PC-9 (cell line): ENCODE measurements around the gene PLA2R1. TPM values are rescaled to one million over a fixed set of nuclear protein-coding genes. Genes with fewer than 3 reads are reported as not detected.

Experiments
- BruUV-seq: library from RNA; stranded (reverse); fragments of 400-500 nt; replicated peaks from 2 replicates; lab custom pipeline; 2021; lab: Mats Ljungman, UMichigan
- CTCF ChIA-PET: fragments of 300-600 bp; sonication (Branson Sonifier 250); formaldehyde crosslinking; loops from one replicate; lab custom pipeline; 2022; ENCODE audit warnings: antibody characterized with exemption; lab: Charles Lee
- POLR2A ChIA-PET: fragments of 300-600 bp; sonication (Branson Sonifier 250); formaldehyde crosslinking; loops from one replicate; lab custom pipeline; 2022; ENCODE audit warnings: antibody characterized with exemption; ENCODE audit not compliant: unreplicated experiment; lab: Charles Lee
- DNase-seq, 2 experiments: peaks; one replicate each; pipeline versions ENCODE4 v3.0.0 to v3.0.0-alpha.2; 2015 to 2022; ENCODE audit warnings: mixed read lengths in 1 of 2
- H2AFZ ChIP-seq: fragments of 200-600 bp; sonication (generic); 2 replicates; pipeline ENCODE4 v1.8.1; 2017; ENCODE audit warnings: antibody characterized with exemption
- H3F3A ChIP-seq: fragments of 200-600 bp; sonication (generic); 2 replicates; pipeline ENCODE4 v1.8.1; 2017; ENCODE audit warnings: antibody characterized with exemption, mild to moderate bottlenecking, low read depth; ENCODE audit not compliant: insufficient read depth
- H3K27ac ChIP-seq: fragments of 200-600 bp; sonication (generic); 2 replicates; pipeline ENCODE4 v1.6.1; 2016; ENCODE audit warnings: mixed run types
- H3K27me3 ChIP-seq: fragments of 200-600 bp; sonication (generic); 2 replicates; pipeline ENCODE4 v1.6.1; 2016; ENCODE audit warnings: low read depth, mixed run types; ENCODE audit not compliant: insufficient read depth
- H3K36me3 ChIP-seq: fragments of 200-600 bp; sonication (generic); 2 replicates; pipeline ENCODE4 v1.6.1; 2016; ENCODE audit warnings: low read depth, mixed run types
- H3K4me1 ChIP-seq: fragments of 200-600 bp; sonication (generic); replicated peaks from 2 replicates; pipeline ENCODE4 v1.6.1; 2016; ENCODE audit warnings: mixed run types; ENCODE audit not compliant: insufficient read depth
- H3K4me2 ChIP-seq: fragments of 200-600 bp; sonication (generic); 2 replicates; pipeline ENCODE4 v1.6.1; 2017; ENCODE audit warnings: mixed run types
- H3K4me3 ChIP-seq: fragments of 200-600 bp; sonication (generic); 2 replicates; pipeline ENCODE4 v1.6.1; 2016; ENCODE audit warnings: mixed run types
- H3K79me2 ChIP-seq: fragments of 200-600 bp; sonication (generic); 2 replicates; pipeline ENCODE4 v1.6.1; 2017; ENCODE audit warnings: low read depth, mixed run types
- H3K9me2 ChIP-seq: fragments of 200-600 bp; sonication (generic); 2 replicates; pipeline ENCODE4 v1.8.1; 2017; ENCODE audit warnings: mild to moderate bottlenecking; ENCODE audit not compliant: insufficient read depth
- H3K9me3 ChIP-seq: fragments of 200-600 bp; sonication (generic); 2 replicates; pipeline ENCODE4 v1.8.1; 2016; ENCODE audit warnings: low read depth; ENCODE audit not compliant: insufficient read depth
- H4K20me1 ChIP-seq: fragments of 200-600 bp; sonication (generic); 2 replicates; pipeline ENCODE4 v1.8.1; 2017; ENCODE audit not compliant: insufficient read depth
- EZH2 ChIP-seq: fragments of 200-600 bp; sonication (generic); IDR thresholded peaks from 2 replicates; pipeline ENCODE4 v1.8.0; 2017; ENCODE audit warnings: antibody characterized with exemption, low read depth
- intact Hi-C: fragments of 100-400 bp; cut with micrococcal nuclease; formaldehyde crosslinking; loops from one replicate; pipeline ENCODE4 v1.10.0; 2022; ENCODE audit not compliant: unreplicated experiment
- total RNA-seq: library from RNA; stranded (reverse); gene quantifications from 2 replicates; pipeline ENCODE4 v1.2.3, GENCODE V29; 2021
- TF ChIP-seq, protein P1 (sequence below): fragments of 200-600 bp; sonication (generic); conservative IDR thresholded peaks from 2 replicates; pipeline ENCODE4 v1.6.1; 2017; ENCODE audit warnings: mixed run types, antibody characterized with exemption, mild to moderate bottlenecking, moderate library complexity

Gene PLA2R1
- total RNA-seq, 1 experiment from 2014 or later = 0.33 TPM

DNA sequence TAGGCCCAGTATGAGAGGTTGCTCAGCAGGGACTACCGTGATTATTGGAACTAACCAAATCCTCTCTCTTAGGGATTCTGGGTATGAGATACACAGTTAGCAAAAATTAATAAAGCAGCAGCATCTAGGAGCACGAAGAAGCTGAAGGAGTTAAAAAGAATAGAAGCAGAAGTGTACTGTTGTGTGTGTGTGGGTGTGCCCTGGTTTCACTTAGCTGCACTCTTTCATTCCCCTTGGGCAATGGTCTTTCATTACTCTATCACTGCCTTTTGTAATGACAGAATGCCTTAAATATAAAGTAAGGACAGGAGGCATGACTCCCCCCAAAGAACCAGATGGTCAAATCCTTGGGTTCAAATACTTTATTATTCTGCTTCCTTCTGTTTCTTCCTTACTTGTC lies 148.5 kb downstream of the PLA2R1 start:
- Histone ChIP-seq H3K9me2 (no peaks in the 10 kb centered on the region), H2AFZ (no peak overlapping the region), H3K27ac (no peak overlapping the region), H3K27me3 (no peaks in the 10 kb centered on the region), H3K4me1 (no peaks in the 10 kb centered on the region), H3K4me2 (no peak overlapping the region), H3K36me3 (no peaks in the 10 kb centered on the region), H3F3A (no peaks in the 10 kb centered on the region), H4K20me1 (no peaks in the 10 kb centered on the region), H3K9me3 (no peaks in the 10 kb centered on the region), H3K79me2 (no peaks in the 10 kb centered on the region), H3K4me3 (no peak overlapping the region)
- intact Hi-C loops = no loop called here
- no peak for DNase-seq
- ChIA-PET CTCF (no interaction called here), POLR2A (no interaction called here)
- TF ChIP-seq, protein P1, sequence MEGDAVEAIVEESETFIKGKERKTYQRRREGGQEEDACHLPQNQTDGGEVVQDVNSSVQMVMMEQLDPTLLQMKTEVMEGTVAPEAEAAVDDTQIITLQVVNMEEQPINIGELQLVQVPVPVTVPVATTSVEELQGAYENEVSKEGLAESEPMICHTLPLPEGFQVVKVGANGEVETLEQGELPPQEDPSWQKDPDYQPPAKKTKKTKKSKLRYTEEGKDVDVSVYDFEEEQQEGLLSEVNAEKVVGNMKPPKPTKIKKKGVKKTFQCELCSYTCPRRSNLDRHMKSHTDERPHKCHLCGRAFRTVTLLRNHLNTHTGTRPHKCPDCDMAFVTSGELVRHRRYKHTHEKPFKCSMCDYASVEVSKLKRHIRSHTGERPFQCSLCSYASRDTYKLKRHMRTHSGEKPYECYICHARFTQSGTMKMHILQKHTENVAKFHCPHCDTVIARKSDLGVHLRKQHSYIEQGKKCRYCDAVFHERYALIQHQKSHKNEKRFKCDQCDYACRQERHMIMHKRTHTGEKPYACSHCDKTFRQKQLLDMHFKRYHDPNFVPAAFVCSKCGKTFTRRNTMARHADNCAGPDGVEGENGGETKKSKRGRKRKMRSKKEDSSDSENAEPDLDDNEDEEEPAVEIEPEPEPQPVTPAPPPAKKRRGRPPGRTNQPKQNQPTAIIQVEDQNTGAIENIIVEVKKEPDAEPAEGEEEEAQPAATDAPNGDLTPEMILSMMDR = no peak
- TF ChIP-seq EZH2 = no peak
- BruUV-seq = no TSS peak

DNA sequence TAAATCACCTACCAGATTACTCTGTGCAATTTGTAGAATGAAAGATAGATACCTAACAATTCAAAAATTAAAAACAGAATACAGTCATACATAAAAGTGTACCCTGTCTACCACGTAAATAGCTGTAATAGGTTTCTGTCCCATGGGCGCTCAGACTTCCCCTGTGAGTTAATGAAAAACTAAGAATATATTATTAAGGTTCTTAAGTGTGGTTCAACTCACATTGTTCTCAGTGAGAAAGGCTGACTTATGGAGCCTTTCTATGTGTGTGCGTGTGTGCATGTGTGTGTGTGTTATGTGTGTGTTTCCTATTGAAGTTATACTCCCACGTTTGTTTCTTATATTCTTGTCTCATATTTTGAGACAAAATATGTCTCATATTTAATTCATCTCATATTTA lies 149.8 kb downstream of the PLA2R1 start:
- BruUV-seq = no TSS peak
- POLR2A ChIA-PET = no interaction called here
- intact Hi-C loops = no loop called here
- DNase-seq = no peak
- Histone ChIP-seq H4K20me1 (no peaks in the 10 kb centered on the region), H3K27ac (no peak overlapping the region), H3K4me2 (no peak overlapping the region), H3K79me2 (no peaks in the 10 kb centered on the region), H2AFZ (no peak overlapping the region), H3K9me2 (no peaks in the 10 kb centered on the region), H3K27me3 (no peaks in the 10 kb centered on the region), H3K4me1 (no peaks in the 10 kb centered on the region), H3F3A (no peaks in the 10 kb centered on the region), H3K4me3 (no peak overlapping the region), H3K36me3 (no peaks in the 10 kb centered on the region), H3K9me3 (no peaks in the 10 kb centered on the region)
- CTCF ChIA-PET = no interaction called here
- no peak for TF ChIP-seq EZH2
- TF ChIP-seq, protein P1 = no peak

DNA sequence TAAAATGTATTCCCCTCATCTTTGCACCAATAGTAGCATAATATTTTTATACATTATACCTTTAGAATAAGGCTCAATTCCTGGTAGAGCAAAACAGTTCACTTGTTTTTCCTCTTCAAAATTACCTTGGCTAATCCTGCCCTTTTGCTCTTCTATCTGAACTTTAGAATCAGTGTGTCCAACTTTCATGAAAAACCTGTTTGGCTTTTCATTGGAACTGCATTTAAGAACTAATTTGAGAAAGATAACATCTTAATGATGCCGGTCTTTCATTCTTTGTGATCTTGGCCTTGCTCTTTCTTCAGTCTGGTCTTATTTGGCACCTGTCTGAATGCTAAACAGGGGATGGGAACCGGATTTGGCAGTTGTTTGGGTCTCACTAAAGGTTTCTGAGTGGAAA lies 151.5 kb downstream of the PLA2R1 start:
- TF ChIP-seq EZH2 = no peak
- TF ChIP-seq, protein P1 = no peak
- Histone ChIP-seq H3K36me3 (no peaks in the 10 kb centered on the region), H3K4me1 (no peaks in the 10 kb centered on the region), H2AFZ (no peak overlapping the region), H3K27me3 (no peaks in the 10 kb centered on the region), H3K27ac (no peak overlapping the region), H3K79me2 (no peaks in the 10 kb centered on the region), H3K4me2 (no peak overlapping the region), H3K9me2 (no peaks in the 10 kb centered on the region), H3F3A (no peaks in the 10 kb centered on the region), H4K20me1 (no peaks in the 10 kb centered on the region), H3K4me3 (no peak overlapping the region), H3K9me3 (no peaks in the 10 kb centered on the region)
- intact Hi-C loops = no loop called here
- no TSS peak for BruUV-seq
- ChIA-PET POLR2A (no interaction called here), CTCF (no interaction called here)
- DNase-seq = no peak
